Ammon's horn (tissue), 1 donor: ENCODE data around the gene SEC24D.
"Not testable (repeated sequence)": the region's sequence is repeated elsewhere in the genome, so short reads cannot be mapped to it uniquely, and the experiment has no call there.

ENCODE experiments used
- DNase-seq: peaks from one replicate; pipeline ENCODE4 v3.0.0-alpha.2; 2016; ENCODE audit warnings: low spot score

SEC24D gene

GRCh38 chr4:118835571-118836300 is at the start of gene SEC24D:
SEC24D (minus strand) TSS chr4:118836126; CDS start chr4:118833696, 2,430 bp downstream.
- peak; percentile 87 for DNase-seq

- no peak for DNase-seq
These were observed 48.8 kb upstream of the SEC24D start for GRCh38 chr4:118884716-118885115.

GRCh38 chr4:118883861-118884260 is 47.9 kb upstream of the SEC24D start:
- no peak for DNase-seq

GRCh38 chr4:118881512-118882146 is 45.7 kb upstream of the SEC24D start:
- DNase-seq: no peak

GRCh38 chr4:118879409-118879808 is 43.5 kb upstream of the SEC24D start:
- DNase-seq: no peak

- not testable (repeated sequence) for DNase-seq
These were observed 42.6 kb upstream of the SEC24D start for GRCh38 chr4:118878507-118878906.

GRCh38 chr4:118877797-118878196 is 41.9 kb upstream of the SEC24D start:
- DNase-seq: no peak

GRCh38 chr4:118872181-118872580 is 36.3 kb upstream of the SEC24D start:
- DNase-seq: no peak

- DNase-seq: no peak
These were observed 33.9 kb upstream of the SEC24D start for GRCh38 chr4:118869808-118870342.

- DNase-seq: no peak
These were observed 31.6 kb upstream of the SEC24D start for GRCh38 chr4:118867311-118868067.

GRCh38 chr4:118866442-118866841 is 30.5 kb upstream of the SEC24D start:
- no peak for DNase-seq

GRCh38 chr4:118865091-118865708 is 29.3 kb upstream of the SEC24D start:
- peak; percentile 49 for DNase-seq

GRCh38 chr4:118858779-118859178 is 22.9 kb upstream of the SEC24D start:
- DNase-seq: no peak

GRCh38 chr4:118857760-118858159 is 21.8 kb upstream of the SEC24D start:
- DNase-seq: no peak

- DNase-seq: no peak
These were observed 14.7 kb upstream of the SEC24D start for GRCh38 chr4:118850488-118851173.

- no peak for DNase-seq
These were observed 14.1 kb upstream of the SEC24D start for GRCh38 chr4:118849867-118850487.

- DNase-seq: no peak
These were observed 13.0 kb upstream of the SEC24D start for GRCh38 chr4:118848901-118849300.

- DNase-seq: no peak
These were observed 12.3 kb upstream of the SEC24D start for GRCh38 chr4:118848242-118848641.

- DNase-seq: no peak
These were observed 11.1 kb upstream of the SEC24D start for GRCh38 chr4:118846979-118847378.

- no peak for DNase-seq
These were observed 9.7 kb upstream of the SEC24D start for GRCh38 chr4:118845552-118846050.

- no peak for DNase-seq
These were observed 7.3 kb upstream of the SEC24D start for GRCh38 chr4:118843237-118843636.
